GM21619 (cell line): ENCODE data around the gene TMOD3.
"Not testable (repeated sequence)": the region's sequence is repeated elsewhere in the genome, so short reads cannot be mapped to it uniquely, and the experiment has no call there.

ENCODE experiments used
- ATAC-seq: cut with Tn5 transposase; IDR thresholded peaks from one replicate; pipeline ENCODE4 v1.9.1; 2021; ENCODE audit not compliant: unreplicated experiment

Gene TMOD3

DNA sequence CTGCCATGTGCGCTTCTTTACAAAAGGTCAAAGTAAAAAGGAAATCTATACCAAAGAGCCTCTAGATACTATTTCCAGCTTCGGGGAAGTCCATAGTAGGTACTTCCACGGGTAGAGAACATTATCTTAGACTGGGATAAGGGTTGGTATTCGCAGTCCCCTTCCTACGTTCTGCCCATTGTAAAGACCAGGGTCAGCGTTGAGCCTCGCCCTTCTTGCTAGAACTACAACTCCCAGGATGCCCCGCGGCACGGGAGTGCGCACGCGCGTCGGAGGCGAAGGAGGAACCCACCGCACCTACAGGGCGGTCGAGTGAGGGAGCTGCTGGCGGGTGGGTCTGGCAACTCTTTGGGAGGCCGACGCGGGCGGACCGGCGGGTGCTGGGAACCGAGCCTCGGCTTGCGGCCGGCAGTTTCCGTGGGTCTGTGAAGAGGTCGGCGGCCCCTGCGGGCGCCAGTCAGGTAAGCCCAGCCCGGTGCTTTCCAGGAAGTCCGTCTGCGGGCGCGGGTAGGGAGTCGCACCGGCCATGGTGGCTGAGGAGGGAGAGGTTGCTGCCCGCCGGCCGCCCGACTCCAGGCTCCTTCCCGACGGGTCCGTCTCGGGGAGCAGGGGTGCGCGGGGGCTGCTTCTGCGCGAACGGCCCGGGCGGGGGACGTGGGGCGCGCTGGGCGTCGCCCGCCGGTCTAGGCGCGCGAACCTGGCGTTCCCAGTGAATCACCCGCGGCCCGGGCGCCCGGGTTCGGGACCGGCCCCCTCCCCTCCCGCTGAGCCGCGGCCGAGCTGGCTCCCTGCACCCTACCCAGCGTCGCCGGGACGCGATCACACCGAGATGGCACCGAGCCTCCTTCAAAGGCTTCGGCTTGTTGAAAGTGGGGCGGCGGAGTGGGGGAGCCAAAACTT lies at the start of gene TMOD3:
TMOD3 (plus strand) TSS at position 278 of the 900 bp plus-strand sequence. CDS start 33,232 bp downstream, outside the sequence.
- peak; percentile 85 for ATAC-seq

DNA sequence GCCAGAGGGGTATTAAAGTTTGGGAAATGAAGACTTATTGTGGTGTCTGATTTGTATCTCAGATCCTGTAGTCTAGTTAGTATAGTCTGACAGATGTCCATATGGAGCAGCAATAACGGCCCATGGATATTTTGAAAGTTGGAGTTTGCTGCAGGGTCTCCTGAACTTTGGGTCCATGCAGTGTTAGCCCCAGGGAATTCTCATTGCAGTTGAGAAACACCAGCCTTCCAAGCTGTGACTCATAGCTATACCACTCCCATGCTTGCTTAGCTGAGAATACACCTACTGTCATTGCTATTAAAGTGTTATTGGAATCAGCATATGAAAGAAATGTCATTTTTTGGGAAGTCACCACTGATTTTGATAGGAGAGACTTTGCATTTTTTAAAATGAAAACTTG lies 48.8 kb upstream of the TMOD3 start:
- no peak for ATAC-seq

DNA sequence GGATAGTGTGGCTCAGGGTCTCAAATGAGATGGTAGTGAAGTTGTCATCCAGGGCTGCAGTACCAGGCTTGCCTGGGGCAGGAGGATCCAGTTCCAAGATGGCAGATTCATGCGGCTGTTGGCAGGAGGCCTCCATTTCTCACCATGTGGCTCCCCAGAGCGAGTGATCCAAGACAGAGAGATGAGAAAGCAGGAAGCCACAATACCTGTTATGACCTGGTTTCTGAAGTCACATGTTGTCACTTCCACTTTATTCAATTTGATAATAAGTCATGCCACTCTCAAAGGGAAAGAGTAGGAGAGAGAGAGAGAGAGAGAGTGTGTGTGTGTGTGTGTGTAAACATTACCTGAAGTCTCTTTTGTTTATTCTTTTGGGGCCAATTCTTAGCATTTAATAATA lies 47.9 kb upstream of the TMOD3 start:
- no peak for ATAC-seq

DNA sequence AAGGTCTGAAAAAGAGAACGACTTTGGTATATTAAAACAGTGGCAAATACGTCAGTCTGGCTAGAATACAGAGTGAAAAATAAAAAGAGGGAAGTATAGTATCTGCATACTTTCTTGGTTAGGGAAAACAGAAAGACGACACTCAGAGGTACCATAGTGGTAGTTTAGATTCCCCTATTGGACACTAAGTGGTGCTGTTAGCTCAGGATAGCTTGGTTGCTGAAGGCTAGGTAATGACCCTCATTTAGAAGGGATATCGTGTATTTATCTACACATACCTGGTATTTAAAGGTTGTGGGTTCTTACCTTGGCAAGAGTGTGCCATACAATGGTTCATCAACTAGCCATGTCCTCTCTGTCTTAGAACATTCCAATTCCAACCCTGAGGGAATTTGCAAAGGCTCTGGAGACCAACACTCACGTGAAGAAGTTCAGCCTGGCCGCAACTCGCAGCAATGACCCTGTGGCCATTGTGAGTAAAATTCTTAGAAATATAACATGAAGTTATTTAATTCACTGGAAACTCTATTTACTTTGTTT lies 47.0 kb upstream of the TMOD3 start:
- ATAC-seq: no peak

DNA sequence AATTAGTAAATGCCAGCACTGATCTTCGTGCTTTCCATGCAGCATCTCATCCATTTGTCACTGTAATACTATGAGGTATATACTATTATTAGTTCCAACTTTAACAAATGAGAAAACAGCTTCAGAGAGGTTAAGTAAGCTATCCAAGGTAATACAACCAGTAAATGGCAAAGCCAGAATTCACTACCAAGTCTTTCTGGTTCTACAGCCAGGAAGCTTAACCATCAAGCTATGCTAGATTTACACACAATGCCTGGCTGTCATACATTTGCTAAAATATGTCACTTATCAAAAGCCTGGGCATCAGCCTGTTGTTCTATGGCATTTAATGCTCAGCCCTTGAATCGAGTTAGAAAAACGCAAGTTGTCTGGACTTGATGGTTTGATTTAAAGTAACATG lies 45.5 kb upstream of the TMOD3 start:
- no peak for ATAC-seq

DNA sequence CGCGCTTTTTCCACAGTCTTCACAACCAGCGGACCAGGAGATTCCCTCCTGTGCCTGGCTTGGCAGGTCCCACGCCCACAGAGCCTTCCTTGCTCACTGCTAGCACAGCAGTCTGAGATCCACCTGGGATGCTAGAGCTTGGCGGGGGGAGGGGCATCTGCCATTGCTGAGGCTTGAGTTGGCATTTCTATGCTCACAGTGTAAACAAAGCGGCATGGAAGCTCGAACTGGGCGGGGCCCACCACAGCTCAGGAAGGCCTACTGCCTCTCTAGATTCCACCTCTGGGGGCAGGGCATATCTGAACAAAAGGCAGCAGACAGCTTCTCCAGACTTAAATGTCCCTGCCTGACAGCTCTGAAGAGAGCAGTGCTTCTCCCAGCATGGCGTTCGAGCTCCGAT lies 42.3 kb upstream of the TMOD3 start:
- ATAC-seq: not testable (repeated sequence)

DNA sequence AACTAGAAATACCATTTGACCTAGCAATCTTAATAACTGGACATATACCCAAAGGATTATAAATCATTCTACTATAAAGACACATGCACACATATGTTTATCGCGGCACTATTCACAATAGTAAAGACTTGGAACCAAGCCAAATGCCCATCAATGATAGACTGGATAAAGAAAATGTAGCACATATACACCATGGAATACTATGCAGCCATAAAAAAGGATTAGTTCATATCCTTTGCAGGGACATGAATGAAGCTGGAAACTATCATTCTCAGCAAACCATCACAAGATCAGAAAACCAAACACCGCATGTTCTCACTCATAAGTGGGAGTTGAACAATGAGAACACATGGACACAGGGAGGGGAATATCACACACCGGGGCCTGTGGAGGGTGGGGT lies 37.0 kb upstream of the TMOD3 start:
- not testable (repeated sequence) for ATAC-seq

DNA sequence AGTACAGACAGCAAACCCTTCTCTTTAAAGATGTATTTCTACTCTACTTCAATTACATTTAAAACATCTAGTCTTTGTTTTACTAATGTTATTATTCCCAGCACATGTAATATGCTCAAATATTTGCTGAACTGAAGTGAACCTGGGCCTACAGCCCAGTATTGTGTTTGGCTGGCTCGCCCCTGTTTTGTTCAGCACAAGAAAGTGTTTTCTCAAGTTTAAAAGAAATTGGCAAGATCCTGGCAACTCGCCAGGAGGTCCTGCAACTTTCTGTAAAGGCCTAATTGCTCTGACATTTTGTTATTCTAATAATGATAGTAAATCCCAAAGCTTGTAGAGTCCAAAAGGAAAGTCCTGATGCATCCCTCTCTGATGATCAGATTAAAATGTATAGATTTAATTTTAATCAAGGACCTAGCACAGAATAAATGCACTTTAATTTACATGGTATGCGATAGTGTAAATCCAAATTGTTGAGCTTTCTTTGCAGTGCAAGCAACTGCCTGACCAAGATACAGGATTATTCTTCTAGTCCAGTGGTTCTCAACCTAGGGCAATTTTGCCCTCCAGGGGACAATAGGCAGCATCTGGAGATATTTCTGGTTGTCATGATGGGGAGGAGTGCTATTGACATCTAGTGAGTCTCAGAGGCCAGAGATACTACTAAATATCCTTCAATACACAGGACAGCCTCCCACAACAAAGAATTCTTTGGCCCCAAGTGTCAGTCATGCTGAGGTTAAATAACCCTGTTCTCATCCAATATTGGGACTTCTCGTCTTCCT lies 35.7 kb upstream of the TMOD3 start:
- no peak for ATAC-seq

DNA sequence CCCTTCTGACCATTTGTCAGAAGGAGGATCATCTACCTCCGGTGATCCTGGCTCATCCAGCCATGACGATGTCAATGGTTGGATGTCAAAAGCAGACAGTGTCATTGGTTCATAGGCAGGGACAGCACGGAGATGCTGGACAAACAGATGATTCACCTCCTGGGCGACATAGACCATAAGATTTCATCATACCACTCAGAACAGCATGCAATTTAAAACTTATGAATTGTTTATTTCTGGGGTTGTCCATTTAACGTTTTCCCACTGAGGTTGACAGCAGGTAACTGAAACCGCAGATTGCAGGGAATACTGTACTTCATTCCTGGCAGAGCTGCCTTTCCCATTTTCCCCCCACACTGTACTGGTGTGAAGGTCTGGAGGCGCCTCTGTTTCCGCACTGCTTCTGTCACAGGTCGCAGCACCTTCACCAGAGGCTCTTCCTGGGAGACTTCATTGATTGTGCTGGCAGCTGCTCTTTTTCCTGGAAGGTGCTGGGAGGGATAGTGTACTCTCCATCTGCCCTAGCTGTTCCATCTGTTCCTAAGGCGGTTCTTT lies 32.5 kb upstream of the TMOD3 start:
- ATAC-seq: no peak

DNA sequence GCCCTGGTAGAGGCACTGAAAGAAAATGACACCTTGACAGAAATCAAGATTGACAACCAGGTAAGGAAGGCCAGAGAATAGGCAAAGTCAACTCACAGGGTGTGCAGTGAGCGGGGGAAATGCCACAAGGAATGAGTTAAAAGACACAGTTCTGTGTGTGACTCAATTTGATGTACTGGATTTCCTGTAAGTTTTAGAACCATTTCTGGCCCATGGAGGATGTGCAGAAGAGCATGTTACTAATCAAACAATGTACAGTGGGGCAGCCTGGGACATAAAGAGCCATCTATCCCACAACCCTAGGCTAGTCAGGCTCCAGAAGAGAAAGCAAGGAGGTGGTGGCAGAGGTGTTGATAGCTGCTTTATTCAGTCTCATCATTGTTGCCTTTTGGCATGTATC lies 31.2 kb upstream of the TMOD3 start:
- ATAC-seq: no peak

DNA sequence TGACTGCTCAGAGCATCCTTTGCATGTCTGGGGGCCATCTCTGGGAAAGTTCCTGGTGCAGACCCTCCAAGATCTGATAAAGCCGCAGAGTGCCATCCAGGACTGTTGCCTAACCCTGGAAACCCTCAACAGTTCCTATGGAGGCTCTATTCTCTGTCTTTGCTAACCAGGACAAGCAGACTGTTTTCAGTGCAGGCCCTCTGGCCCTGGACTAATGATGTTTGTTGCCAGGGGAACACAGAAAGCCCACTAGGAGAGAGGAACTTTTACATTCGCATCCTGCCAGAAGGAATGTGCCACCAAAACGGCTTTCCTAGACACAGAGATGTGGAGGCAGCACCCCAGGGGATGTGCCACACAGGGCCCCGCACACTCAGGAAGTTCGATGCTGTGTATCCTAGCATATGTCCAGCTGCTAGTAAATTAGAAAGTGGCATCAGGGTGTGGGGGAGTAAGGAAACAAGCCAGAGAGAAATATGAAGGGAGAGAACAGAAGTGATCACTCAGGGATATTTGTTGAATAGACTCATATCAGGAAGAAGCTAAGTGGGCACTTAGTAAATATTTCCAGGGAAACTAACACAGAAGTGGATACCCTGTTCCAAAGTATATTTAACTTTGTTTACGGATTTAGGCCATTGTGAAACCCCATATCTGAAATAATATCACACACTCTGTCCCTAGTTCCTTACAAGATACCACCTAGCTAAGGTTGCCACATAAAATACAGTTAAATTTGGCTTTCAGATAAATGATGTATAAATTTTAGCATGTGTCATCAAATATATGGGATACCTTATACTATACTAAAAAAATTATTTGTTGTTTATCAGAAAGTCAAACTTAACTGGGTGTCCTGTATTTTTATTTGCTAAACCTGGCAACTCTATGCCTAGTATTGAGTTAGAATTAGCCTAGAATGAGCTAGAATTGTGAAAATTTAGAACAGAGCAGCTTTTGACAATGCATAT lies 29.9 kb upstream of the TMOD3 start:
- no peak for ATAC-seq

DNA sequence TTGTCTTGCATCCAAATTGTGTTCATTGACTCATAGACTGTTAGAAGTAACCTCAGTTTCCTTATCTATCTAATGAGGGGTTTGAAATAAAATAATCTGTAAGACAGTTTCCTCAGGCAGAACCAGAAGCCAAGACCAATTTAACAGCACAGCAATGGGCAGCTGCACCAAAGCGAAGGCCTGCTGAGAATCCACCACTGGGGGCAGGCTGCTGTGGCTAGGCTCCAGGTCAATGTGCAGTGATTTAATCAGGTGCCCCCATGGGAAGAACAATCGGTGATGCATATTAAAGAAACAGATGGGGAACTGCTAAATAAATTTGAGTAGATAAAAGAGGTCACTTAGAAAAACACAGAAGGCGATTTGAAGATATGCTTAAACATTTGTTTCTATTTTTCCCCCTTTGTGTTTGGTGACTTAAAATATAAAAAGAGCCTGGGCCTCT lies 28.0 kb upstream of the TMOD3 start:
- ATAC-seq: no peak

DNA sequence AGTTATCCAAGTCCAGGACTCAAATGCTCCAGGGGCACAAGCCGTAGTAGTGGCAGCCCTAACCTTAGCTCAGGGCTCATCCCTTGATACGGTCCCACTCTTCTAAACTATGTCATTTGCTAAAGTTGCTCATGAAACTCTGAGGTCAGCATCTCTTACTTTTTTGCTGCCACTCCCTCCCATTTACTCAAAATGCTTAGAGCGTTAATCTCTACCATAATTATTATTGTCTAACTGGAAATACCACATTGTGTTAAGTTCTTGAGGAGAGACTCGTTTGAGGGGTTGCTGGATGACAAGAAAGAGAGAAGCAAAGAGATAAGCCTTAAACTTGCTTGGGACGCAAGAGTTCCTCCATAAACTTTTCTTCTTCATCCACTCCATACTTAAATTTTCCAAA lies 26.9 kb upstream of the TMOD3 start:
- no peak for ATAC-seq

DNA sequence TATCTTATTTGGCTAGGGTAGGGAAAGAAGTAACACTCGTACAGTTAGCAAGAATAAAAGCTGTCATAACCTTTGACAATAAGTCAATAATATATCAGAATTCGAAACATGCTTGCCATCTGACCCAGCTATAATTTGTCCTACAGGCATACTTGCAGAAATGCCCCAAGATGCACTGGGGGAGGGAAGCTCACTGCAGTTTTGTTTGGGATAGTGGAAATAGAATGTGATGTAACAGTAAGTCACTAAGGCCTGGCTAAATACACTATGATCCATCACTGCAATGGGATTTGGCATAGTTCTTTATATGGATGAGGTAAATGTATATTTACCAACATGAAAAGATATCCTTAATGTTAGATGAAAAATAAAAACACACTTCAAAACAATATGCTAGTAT lies 25.5 kb upstream of the TMOD3 start:
- no peak for ATAC-seq

DNA sequence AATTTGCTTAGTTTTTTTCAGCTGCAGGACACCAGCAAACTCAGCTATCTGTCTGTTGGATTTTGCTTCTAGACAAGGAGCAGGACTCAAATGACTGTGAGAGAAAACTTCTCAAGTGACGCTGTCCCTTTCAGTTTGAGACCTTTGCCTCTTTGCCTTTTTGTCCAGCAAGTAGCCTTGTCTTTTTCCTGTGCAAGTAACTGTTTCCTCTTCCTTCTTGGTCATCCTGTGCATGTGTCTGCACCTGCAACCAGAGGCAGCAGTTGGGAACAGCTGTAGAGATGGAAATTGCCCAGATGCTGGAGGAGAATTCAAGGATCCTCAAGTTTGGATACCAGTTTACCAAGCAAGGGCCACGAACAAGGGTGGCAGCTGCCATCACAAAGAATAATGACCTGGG lies 23.3 kb upstream of the TMOD3 start:
- no peak for ATAC-seq

DNA sequence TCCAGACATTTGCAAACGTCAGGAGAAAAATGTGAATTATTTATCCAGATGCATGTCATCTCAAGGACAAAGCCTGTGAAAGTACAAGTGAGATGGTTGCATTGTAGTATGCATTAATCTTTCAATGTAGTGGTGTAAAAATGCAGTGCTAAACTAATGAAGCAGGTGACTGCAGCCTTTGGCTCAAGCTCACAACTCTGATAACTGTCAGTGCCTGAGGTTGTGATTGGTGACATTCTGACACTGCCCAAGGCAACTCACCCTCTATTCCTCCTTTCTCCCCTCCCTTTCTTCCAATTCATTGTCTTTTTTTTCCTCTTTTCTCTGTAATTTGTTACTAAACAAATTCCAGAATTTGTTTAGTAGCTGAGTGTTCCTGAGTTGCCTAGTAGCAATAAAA lies 20.0 kb upstream of the TMOD3 start:
- ATAC-seq: no peak

DNA sequence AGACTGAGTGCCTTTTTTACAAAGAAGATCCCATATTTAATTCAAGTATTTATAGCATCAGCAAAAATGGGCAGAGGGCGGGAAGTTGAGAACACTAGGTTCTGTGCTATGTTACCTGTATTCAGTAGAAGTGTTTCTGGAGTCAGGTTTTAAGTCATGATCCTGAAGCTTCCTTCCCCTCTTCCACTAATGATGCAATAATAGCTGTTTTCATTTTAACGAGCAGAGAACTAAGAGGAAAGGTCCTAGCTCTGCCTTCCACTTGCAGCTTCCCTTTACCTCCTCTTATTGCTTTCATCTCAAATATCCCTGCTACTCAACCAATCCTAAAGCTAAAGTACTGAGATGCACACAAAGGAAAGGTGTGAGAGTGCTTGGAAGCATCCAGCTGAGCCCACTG lies 16.9 kb upstream of the TMOD3 start:
- no peak for ATAC-seq

DNA sequence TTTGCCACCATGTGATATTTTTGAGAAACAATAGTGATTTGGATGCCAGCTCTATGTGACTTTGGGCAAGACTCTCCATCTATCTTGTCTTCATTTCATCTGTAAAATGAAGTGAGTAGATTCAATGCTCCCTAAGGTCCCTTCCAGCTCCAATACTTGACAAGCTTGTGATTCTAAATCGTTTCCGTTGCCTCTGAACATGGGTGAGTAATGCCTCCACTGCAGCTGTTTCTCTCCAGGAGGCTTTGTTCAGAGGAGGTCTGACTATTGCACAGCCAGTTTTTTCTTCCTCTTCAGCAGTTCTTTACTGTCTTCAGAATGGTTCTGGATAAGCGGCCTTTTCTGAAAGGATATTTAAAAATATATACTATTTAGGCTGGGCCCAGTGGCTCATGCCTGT lies 14.8 kb upstream of the TMOD3 start:
- ATAC-seq: no peak

DNA sequence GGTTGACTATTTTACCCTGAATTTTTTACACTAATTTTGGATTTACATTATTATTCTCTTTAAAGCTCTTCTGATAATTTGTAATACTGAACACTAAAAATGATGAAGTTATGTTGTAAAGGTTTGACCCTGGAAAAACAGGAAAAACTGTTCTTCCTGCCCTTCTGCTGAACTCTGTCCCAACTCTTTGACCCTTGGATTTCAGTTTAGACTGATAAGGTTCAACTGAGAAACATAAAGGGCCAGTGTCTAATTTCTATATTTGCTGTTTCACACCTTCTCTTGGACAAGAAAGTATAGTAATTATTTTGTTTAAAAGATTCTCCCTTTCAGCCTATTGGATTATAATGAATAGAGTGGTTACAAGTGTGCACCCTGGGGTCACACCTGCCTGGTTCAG lies 12.8 kb upstream of the TMOD3 start:
- ATAC-seq: no peak

DNA sequence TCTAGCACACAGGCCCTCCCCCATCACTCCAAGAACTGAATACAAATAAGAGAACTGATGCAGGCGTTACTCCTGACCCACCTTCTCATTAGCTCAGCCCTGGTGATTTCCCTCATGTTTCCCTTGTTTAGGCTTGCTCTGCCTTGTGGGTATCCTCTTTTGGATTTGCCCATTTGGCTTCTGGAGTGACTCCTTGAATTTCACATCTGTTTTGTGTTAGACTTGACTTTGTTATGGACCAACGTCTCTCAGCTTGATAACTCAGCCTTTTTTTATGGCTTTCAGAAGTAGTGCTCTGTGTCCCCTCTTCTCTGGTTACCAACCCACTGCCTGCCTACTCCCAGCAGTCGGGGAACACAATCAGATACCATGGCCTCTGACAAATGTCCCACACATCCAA lies 11.3 kb upstream of the TMOD3 start:
- ATAC-seq: no peak
